GM18517 (cell line): ENCODE measurements around the gene RASSF7.

Source experiments
- ATAC-seq: cut with Tn5 transposase; IDR thresholded peaks from one replicate; pipeline ENCODE4 v1.9.1; 2021; ENCODE audit warnings: mild to moderate bottlenecking, moderate library complexity; ENCODE audit not compliant: unreplicated experiment

The RASSF7 gene

GRCh38 chr11:579830-580601 is 19.2 kb downstream of the RASSF7 start:
- ATAC-seq: no peak

DNA sequence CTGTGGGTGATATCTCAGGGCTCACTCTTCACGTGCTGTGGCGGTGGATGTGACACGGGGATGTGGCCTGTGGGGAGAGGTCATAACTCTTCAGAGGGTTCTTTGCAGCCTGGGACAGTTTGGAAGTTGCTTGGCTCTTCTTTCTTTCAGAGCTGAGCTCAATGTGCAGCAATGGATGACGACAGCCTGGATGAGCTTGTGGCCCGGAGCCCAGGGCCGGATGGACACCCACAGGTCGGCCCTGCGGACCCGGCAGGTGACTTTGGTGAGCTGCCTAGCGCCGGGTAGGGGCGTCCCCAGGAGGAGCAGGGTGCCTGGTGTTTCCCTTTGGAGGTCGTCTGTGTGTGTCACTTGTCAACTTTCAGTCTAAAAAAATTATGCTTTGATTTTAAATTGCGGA is 20.6 kb downstream of the RASSF7 start:
- ATAC-seq: no peak

GRCh38 chr11:581752-582151 is 21.0 kb downstream of the RASSF7 start:
- ATAC-seq: no peak

DNA sequence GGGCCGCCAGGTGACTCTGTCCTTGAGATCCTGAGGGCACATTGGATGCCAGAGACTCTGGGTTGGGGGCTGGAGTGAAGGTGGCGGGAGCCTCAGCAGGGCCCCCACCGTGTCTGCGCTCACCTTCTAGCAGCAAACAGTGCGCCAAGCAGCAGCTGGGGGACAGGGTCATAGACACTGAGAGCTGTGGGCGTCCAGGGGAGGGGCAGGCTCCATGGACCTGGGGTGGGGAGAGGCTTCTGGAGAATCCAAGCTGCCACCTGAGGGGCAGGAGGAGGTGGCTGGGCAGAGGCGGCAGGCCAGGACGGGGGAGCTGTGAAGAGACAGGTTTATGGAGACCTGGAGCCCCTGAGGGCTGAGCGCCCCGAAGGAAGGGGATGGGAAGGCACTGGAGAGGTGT is 23.5 kb downstream of the RASSF7 start:
- ATAC-seq: no peak

GRCh38 chr11:586376-587316 is 25.9 kb downstream of the RASSF7 start:
- no peak for ATAC-seq

GRCh38 chr11:587546-587945 is 26.8 kb downstream of the RASSF7 start:
- no peak for ATAC-seq

- no peak for ATAC-seq
Measured at GRCh38 chr11:587978-588380, 27.2 kb downstream of the RASSF7 start.

DNA sequence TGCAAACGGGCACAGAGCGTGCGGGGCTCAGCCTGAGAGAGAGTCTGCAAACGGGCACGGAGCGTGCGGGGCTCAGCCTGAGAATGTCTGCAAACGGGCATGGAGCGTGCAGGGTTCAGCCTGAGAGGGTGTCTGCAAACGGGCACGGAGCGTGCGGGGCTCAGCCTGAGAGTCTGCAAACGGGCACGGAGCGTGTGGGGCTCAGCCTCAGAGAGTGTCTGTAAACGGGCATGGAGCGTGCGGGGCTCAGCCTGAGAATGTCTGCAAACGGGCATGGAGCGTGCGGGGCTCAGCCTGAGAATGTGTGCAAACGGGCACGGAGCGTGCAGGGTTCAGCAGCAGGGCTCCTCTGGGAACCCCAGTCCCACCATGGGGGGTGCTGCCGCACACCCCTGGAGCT is 29.0 kb downstream of the RASSF7 start:
- ATAC-seq: no peak

DNA sequence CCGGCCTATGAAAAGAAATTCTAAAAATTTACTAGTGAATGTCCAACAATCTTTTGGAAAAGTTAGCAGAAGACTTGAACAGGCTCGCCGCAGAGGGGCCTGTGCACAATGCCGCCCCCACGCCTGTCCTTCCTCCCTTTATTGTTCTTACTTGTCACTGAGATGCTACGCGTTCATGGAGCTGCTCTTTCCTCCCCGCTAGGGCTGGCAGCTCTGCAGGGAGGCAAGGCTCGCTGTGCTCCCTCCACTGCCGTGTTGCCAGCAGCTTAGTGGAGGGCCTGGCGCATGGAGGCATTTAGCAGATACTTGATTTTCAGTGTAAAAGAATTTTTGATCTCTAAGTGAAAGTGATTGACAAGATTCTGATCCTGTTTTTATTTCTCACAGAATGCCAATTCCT is 30.2 kb downstream of the RASSF7 start:
- ATAC-seq: no peak

- no peak for ATAC-seq
Measured at GRCh38 chr11:592501-592900, 31.7 kb downstream of the RASSF7 start.

- no peak for ATAC-seq
Measured at GRCh38 chr11:592918-593317, 32.1 kb downstream of the RASSF7 start.

DNA sequence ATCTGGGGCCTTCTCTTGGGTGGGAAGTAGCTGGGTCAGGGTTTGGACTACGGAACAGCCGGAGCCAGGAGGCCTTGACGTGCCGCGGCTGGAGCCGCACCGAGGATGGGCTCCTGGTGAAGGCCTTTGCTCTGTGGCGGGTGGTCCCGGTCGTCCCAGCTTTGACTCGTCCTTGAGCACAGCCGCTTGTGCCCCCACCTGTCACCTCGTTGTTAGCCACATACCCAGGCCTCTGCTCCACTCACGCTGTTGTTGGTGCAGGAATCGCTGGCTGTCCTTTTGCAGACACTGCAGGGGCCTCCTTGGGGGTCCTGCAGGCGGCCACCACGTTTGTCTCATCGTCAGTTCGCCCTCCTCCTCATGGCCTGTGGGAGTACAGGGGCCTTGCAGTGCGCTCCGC is 32.6 kb downstream of the RASSF7 start:
- no peak for ATAC-seq

DNA sequence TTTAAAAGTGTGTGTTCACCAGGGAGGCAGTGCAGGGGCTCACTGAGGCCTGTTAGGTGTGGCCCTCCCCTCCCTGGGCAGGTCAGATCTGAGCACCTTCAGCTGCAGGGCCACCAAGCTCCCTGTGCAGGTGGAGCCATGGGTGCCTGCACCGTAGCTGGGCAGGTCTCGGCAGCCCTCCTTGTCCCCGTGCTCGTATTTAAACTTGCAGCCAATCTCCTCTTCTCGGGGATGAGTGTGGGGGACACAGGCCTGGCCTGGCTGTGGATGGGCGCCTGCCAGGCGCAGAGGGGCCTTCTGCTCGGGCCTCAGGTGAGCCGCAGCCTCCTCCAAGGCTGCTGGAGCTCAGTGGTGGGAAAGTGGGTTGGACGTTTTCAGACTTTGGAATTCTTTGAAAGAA is 34.6 kb downstream of the RASSF7 start:
- no peak for ATAC-seq

- no peak for ATAC-seq
Measured at GRCh38 chr11:596374-596773, 35.6 kb downstream of the RASSF7 start.

DNA sequence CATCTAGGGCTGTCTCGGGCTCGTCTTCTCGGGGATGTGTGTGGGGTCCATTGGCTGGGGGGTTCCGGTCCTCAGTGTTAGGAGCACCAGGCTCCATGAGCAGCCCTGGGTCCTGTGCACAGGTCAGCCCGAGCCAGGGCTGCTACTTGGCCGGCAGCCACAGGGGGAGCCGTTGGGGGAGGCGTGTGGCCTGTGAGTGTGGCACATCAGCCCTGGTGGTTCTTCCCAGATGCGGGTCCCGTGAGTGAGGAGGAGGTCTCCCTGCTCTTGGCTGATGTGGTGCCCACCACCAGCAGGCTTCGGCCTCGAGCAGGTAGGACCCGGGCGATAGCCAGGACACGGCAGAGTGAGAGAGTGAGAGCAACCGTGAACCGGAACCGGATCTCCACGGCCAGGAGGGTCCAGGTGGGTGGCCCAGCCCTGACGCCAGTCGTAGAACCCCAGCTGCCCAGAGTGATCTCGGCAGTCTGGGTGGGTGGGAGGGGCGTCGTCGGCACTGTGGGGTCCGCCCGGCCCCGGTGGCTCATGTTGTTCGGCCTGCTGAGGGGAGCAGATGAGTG is 36.5 kb downstream of the RASSF7 start:
- no peak for ATAC-seq

DNA sequence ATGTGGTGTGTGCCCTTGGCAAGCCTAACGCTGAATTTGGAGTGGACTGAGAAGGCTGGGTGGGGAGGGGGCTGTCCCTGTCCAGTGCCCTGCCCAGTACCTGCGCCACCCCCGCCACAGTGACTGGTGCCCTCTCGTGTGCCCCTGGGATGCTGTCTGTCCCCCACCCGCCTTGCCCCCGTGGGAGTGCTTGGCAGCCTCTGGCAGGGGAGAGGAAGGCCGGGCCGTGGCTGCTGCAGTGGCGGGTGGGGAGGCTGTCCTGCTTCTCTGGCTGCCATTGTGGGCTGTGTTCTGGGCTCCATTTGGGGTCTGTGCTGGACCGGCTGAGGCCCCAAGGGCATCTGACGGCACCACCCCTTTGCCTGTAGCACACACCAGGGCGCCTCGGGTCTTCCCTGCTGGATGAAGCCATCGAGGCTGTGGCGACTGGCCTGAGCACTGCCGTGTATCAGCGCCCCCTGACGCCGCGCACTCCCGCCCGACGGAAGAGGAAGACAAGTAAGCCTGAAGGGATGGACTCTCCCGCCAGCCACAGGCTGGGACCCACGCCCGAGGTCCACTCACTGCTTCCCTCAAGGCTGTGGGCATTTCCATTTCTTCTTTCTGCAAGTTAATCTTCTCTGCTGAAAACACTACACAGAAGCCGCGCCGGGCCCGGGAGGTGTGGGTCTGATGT is 37.4 kb downstream of the RASSF7 start:
- ATAC-seq: no peak

GRCh38 chr11:601573-602245 is 40.9 kb downstream of the RASSF7 start:
- no peak for ATAC-seq

DNA sequence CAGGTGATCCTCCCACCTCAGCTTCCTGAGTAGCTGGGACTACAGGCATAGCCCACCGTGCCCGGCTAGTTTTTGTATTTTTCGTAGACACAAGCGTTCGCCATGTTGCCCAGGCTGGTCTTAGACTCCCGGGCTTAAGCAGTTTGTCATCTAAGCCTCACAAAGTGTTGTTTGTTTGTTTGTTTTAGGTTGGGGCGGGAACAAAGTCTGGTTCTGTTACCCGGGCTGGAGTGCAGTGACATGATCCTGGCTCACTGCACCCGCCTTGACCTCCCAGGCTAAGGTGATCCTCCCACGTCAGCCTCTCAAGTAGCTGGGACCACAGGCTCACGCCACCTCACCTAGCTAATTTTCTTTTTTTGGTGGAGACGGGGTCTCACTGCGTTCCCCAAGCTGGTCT is 42.4 kb downstream of the RASSF7 start:
- no peak for ATAC-seq

DNA sequence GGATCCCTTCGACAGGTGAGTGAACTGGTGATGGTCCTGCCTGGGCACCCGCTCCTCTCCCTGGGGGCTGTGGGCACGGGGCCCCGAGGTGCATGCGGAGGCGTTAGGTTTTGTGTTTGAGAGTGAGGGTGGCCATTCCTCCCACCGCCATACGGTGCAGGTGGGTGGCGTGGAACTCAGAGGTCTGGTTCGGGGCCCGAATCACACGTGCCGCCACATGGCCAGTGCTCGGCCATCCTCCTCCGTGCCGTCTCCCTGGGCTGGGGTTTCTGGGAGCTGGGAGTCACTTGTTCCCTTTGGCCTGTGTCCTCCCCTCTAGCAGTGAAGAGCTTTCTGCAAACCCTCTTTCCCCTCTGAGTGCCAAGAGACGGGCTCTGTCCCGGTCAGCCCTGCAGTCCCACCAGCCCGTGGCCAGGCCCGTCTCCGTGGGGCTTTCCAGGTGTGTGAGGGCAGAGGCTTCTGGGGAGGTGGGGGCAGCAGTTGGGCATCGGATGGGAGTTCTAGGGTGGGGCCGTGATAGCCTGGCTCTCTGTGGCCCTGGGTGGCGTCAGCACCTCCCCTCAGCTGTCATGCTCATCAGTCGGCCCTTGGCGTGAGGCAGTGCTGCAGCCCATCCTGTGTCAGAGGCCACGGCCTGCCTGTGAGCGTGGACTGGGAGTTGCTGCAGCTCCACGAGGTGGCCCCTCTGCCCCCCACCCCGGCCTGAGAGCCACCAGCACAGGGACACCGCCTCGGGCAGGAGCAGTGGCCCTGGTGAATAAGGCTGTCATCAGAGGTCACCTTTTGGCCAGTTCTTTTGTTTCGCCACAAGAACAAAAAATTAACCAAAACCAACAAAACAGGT is 44.7 kb downstream of the RASSF7 start:
- no peak for ATAC-seq

GRCh38 chr11:606245-606644 is 45.5 kb downstream of the RASSF7 start:
- no peak for ATAC-seq
